A549 (cell line): ENCODE data around the gene DMXL2. TPM values are rescaled to one million over a fixed set of nuclear protein-coding genes. Genes with fewer than 3 reads are reported as not detected.

Experiments used
- ATAC-seq, 2 experiments: fragments of 200-7000 bp in 1 of 2; fragments of >200 bp in 1 of 2; cut with Nextera tagmentation in 1 of 2; cut with Tn5 transposase in 1 of 2; 3 replicates each; pipeline versions ENCODE4 v1.8.0 to v1.9.1; 2018 to 2020; ENCODE audit warnings: mild to moderate bottlenecking in 1 of 2, moderate library complexity in 1 of 2
- CTCF ChIA-PET: fragments of 300-600 bp; sonication (Branson Sonifier 250); formaldehyde crosslinking; extraction: SDS; loops from one replicate; lab custom pipeline; 2021; ENCODE audit warnings: antibody characterized with exemption, inconsistent platforms; lab: Yijun Ruan, JAX
- POLR2A ChIA-PET: fragments of 350-600 bp; formaldehyde crosslinking; extraction: SDS; loops from one replicate; lab custom pipeline; 2021; ENCODE audit warnings: antibody characterized with exemption, inconsistent platforms; lab: Yijun Ruan, JAX
- DNase-seq, 2 experiments: peaks; one replicate each; pipeline versions ENCODE4 v3.0.0 to v3.0.0-alpha.2; 2011 to 2016; ENCODE audit warnings: low read depth in 1 of 2, low spot score in 1 of 2
- FAIRE-seq: peaks from 2 replicates; lab custom pipeline; 2011; peaks lifted over from hg19 to GRCh38; lab: Jason Lieb, UNC
- H3K27ac ChIP-seq, 2 experiments: fragments of >200 bp; sonication (Bioruptor Twin); formaldehyde crosslinking; 3 replicates each; pipeline ENCODE4 v1.5.1; 2016 to 2017
- H3K4me1 ChIP-seq: fragments of >200 bp; sonication (Bioruptor Twin); formaldehyde crosslinking; 3 replicates; pipeline ENCODE4 v1.6.1; 2016
- H3K4me2 ChIP-seq: fragments of >200 bp; sonication (Bioruptor Twin); formaldehyde crosslinking; 3 replicates; pipeline ENCODE4 v1.6.1; 2016
- H3K4me3 ChIP-seq: fragments of >200 bp; sonication (Bioruptor Twin); formaldehyde crosslinking; 3 replicates; pipeline ENCODE4 v1.5.1; 2016
- H3K9me3 ChIP-seq: fragments of >200 bp; sonication (Bioruptor Twin); formaldehyde crosslinking; 3 replicates; pipeline ENCODE4 v1.6.1; 2016
- EHF ChIP-seq: fragments of 250-450 bp; sonication (Bioruptor Pico); IDR thresholded peaks from 2 replicates; pipeline ENCODE4 v1.5.0; 2020; ENCODE audit warnings: mild to moderate bottlenecking
- EHMT2 ChIP-seq: fragments of 200-600 bp; sonication (generic); IDR thresholded peaks from 2 replicates; pipeline ENCODE4 v1.6.1; 2016; ENCODE audit warnings: antibody characterized with exemption, low read depth, mild to moderate bottlenecking, moderate library complexity
- EP300 ChIP-seq, 2 experiments: fragments of >200 bp; sonication (Bioruptor Twin); formaldehyde crosslinking; IDR thresholded peaks; 2 replicates in 1 of 2; 3 replicates in 1 of 2; pipeline ENCODE4 v1.6.1; 2016 to 2017
- ESRRA ChIP-seq: fragments of 150-350 bp; IDR thresholded peaks from 2 replicates; pipeline ENCODE4 v1.6.1; 2014; ENCODE audit warnings: mild to moderate bottlenecking, low read length, borderline replicate concordance
- FOSB ChIP-seq: fragments of 250-450 bp; sonication (Bioruptor Pico); IDR thresholded peaks from 2 replicates; pipeline ENCODE4 v1.5.0; 2020; ENCODE audit warnings: mild to moderate bottlenecking, moderate library complexity
- HDAC2 ChIP-seq: fragments of 200-600 bp; sonication (generic); IDR thresholded peaks from 2 replicates; pipeline ENCODE4 v1.6.1; 2016
- HOXA7 ChIP-seq: fragments of 250-450 bp; sonication (Bioruptor Pico); IDR thresholded peaks from 2 replicates; pipeline ENCODE4 v1.5.0; 2020; ENCODE audit warnings: mild to moderate bottlenecking, moderate library complexity
- JUN ChIP-seq, 2 experiments: fragments of >200 bp; sonication (Bioruptor Twin); formaldehyde crosslinking; IDR thresholded peaks; 2 replicates in 1 of 2; 3 replicates in 1 of 2; pipeline ENCODE4 v1.6.1; 2016 to 2017
- MAFK ChIP-seq: fragments of 450-650 bp; IDR thresholded peaks from 2 replicates; pipeline ENCODE4 v1.6.1; 2014; ENCODE audit not compliant: partially characterized antibody
- NPAS2 ChIP-seq: fragments of 250-450 bp; sonication (Bioruptor Pico); IDR thresholded peaks from 2 replicates; pipeline ENCODE4 v1.8.0; 2022; ENCODE audit warnings: mild to moderate bottlenecking, moderate library complexity, borderline replicate concordance
- NR3C1 ChIP-seq: fragments of >200 bp; sonication (Bioruptor Twin); formaldehyde crosslinking; IDR thresholded peaks from 3 replicates; pipeline ENCODE4 v1.6.1; 2017
- POLR2A ChIP-seq: IDR thresholded peaks from 2 replicates; pipeline ENCODE4 v1.6.1; 2012; ENCODE audit warnings: mild to moderate bottlenecking, low read length
- POLR2AphosphoS2 ChIP-seq: conservative IDR thresholded peaks from 2 replicates; pipeline ENCODE4 v1.6.1; 2012; ENCODE audit warnings: low read length, improper control_type of control experiment, inconsistent platforms
- RCOR1 ChIP-seq: fragments of 150-350 bp; IDR thresholded peaks from 2 replicates; pipeline ENCODE4 v1.6.1; 2014; ENCODE audit warnings: antibody characterized with exemption, low read length, low read depth
- RFX5 ChIP-seq: fragments of 450-650 bp; IDR thresholded peaks from 2 replicates; pipeline ENCODE4 v1.7.1; 2014; ENCODE audit warnings: antibody characterized with exemption, mild to moderate bottlenecking, moderate library complexity
- RNF2 ChIP-seq: fragments of 200-600 bp; sonication (generic); IDR thresholded peaks from 2 replicates; pipeline ENCODE4 v1.6.1; 2016; ENCODE audit warnings: low read depth, mild to moderate bottlenecking, antibody characterized with exemption, moderate library complexity, borderline replicate concordance
- SREBF2 ChIP-seq: fragments of 450-650 bp; IDR thresholded peaks from 2 replicates; pipeline ENCODE4 v1.6.1; 2014; ENCODE audit warnings: mild to moderate bottlenecking, moderate library complexity
- TFCP2L1 ChIP-seq: fragments of 250-450 bp; sonication (Bioruptor Pico); IDR thresholded peaks from 2 replicates; pipeline ENCODE4 v1.5.0; 2021; ENCODE audit warnings: mild to moderate bottlenecking
- ZSCAN20 ChIP-seq: fragments of 250-450 bp; sonication (Bioruptor Pico); IDR thresholded peaks from 2 replicates; pipeline ENCODE4 v1.8.0; 2022; ENCODE audit warnings: mild to moderate bottlenecking, moderate library complexity
- WGBS: methylation state at CpG from one replicate; pipeline ENCODE4 v1.1.6; 2017; ENCODE audit errors: missing lambda C conversion rate; 5-methylcytosine and 5-hydroxymethylcytosine counted together
- polyA plus RNA-seq, 4 experiments: library from polyadenylated mRNA; depleted of rRNA in 3 of 4; stranded (reverse); fragments of >200 nt; fragmentation: RNase III in 1 of 4; extraction: RNeasy Plus Mini Kit Qiagen cat#74134 plus additional on column Dnase treatment in 1 of 4; gene quantifications; 2 replicates in 3 of 4; 3 replicates in 1 of 4; pipeline ENCODE4 v1.2.3, GENCODE V29; 2011 to 2017
- TF ChIP-seq, protein P1 (sequence below): fragments of 200-600 bp; sonication (generic); IDR thresholded peaks from 2 replicates; pipeline ENCODE4 v1.6.1; 2016; ENCODE audit warnings: antibody characterized with exemption, mild to moderate bottlenecking, moderate library complexity
- TF ChIP-seq, protein P2 (sequence below): fragments of >200 bp; sonication (Bioruptor Twin); formaldehyde crosslinking; IDR thresholded peaks from 3 replicates; pipeline ENCODE4 v1.5.1; 2016
- TF ChIP-seq, protein P3 (sequence below): IDR thresholded peaks from 2 replicates; pipeline ENCODE4 v1.6.1; 2012
- TF ChIP-seq, protein P4 (sequence below): fragments of >200 bp; sonication (Bioruptor Twin); formaldehyde crosslinking; IDR thresholded peaks from 3 replicates; pipeline ENCODE4 v1.6.1; 2016

The DMXL2 gene
- polyA plus RNA-seq, 2 of the 4 experiments (the other 2 are of a cell fraction): 25.6 to 50.9 TPM

DNA sequence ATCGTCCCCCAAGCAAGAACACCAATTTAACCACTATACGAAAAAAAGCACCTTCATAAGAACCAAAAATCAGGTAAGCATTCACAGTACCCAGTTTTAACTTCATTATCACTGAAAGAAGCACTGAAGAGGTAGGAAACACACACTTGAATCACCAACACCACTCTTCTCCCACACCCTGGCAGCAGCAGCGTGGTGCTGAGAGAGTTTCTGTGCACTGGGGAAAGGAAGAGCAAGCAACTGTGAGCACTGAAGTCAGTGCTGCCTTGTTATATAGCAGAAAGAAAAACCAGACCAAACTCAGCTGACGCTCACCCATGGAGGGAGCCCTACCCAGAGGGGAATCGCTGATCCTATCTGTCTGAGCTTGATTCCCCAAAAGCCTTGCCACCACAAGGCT is 98.2 kb downstream of the DMXL2 start:
- H3K4me1 ChIP-seq: no peaks in the 10 kb centered on the region
- TF ChIP-seq EHF (CRISPR knock-in tag) (no peak), TFCP2L1 (CRISPR knock-in tag) (no peak), HDAC2 (no peak), POLR2A (no peak), RCOR1 (no peak), EHMT2 (no peak), HOXA7 (CRISPR knock-in tag) (no peak), NR3C1 (no peak), ZSCAN20 (CRISPR knock-in tag) (no peak), NPAS2 (no peak), RFX5 (no peak), SREBF2 (no peak)
- TF ChIP-seq, protein P1, sequence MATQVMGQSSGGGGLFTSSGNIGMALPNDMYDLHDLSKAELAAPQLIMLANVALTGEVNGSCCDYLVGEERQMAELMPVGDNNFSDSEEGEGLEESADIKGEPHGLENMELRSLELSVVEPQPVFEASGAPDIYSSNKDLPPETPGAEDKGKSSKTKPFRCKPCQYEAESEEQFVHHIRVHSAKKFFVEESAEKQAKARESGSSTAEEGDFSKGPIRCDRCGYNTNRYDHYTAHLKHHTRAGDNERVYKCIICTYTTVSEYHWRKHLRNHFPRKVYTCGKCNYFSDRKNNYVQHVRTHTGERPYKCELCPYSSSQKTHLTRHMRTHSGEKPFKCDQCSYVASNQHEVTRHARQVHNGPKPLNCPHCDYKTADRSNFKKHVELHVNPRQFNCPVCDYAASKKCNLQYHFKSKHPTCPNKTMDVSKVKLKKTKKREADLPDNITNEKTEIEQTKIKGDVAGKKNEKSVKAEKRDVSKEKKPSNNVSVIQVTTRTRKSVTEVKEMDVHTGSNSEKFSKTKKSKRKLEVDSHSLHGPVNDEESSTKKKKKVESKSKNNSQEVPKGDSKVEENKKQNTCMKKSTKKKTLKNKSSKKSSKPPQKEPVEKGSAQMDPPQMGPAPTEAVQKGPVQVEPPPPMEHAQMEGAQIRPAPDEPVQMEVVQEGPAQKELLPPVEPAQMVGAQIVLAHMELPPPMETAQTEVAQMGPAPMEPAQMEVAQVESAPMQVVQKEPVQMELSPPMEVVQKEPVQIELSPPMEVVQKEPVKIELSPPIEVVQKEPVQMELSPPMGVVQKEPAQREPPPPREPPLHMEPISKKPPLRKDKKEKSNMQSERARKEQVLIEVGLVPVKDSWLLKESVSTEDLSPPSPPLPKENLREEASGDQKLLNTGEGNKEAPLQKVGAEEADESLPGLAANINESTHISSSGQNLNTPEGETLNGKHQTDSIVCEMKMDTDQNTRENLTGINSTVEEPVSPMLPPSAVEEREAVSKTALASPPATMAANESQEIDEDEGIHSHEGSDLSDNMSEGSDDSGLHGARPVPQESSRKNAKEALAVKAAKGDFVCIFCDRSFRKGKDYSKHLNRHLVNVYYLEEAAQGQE: no peak
- TF ChIP-seq, protein P2, sequence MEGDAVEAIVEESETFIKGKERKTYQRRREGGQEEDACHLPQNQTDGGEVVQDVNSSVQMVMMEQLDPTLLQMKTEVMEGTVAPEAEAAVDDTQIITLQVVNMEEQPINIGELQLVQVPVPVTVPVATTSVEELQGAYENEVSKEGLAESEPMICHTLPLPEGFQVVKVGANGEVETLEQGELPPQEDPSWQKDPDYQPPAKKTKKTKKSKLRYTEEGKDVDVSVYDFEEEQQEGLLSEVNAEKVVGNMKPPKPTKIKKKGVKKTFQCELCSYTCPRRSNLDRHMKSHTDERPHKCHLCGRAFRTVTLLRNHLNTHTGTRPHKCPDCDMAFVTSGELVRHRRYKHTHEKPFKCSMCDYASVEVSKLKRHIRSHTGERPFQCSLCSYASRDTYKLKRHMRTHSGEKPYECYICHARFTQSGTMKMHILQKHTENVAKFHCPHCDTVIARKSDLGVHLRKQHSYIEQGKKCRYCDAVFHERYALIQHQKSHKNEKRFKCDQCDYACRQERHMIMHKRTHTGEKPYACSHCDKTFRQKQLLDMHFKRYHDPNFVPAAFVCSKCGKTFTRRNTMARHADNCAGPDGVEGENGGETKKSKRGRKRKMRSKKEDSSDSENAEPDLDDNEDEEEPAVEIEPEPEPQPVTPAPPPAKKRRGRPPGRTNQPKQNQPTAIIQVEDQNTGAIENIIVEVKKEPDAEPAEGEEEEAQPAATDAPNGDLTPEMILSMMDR: no peak
- TF ChIP-seq, protein P3, sequence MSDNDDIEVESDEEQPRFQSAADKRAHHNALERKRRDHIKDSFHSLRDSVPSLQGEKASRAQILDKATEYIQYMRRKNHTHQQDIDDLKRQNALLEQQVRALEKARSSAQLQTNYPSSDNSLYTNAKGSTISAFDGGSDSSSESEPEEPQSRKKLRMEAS: no peak
- DNase-seq (no peak), FAIRE-seq (no peak), ATAC-seq (no peak)
- ChIA-PET CTCF (interaction anchor here (1.2 to 1.4 kb wide), 2 partner anchors 89 to 362 kb away, joined by 3 to 4 read pairs; no protein-coding TSS in a partner anchor), POLR2A (no interaction called here)
- no peak overlapping the region for H3K4me3 ChIP-seq
- H3K9me3 ChIP-seq: no peaks in the 10 kb centered on the region
- H3K4me2 ChIP-seq: no peak overlapping the region
- WGBS: 88% methylated on average over 5 of the region's 5 CpGs
- no peak overlapping the region for H3K27ac ChIP-seq

DNA sequence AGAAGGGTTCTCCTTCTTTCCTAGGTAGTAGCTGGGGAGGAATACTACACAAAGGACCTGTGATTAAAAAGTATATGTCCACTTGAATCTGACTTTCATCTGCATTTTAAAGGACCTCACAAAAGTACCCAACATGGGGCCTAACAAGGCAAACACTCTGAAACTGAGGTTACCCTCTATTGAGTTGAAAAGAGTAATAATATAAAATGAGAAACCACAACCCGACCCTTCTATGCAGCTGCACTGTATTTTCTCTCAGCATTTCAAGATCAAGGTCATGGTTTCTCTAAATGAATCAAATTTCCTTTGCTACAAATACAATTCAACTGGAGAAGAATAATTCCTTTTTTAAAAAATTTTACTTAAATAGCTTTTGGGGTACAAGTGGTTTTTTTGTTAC is 106.3 kb downstream of the DMXL2 start:
- Histone ChIP-seq H3K4me3 (no peak overlapping the region), H3K27ac (no peak overlapping the region), H3K9me3 (no peaks in the 10 kb centered on the region), H3K4me1 (no peaks in the 10 kb centered on the region), H3K4me2 (no peak overlapping the region)
- DNase-seq (no peak), ATAC-seq (no peak), FAIRE-seq (no peak)
- ChIA-PET CTCF (no interaction called here), POLR2A (no interaction called here)
- TF ChIP-seq, protein P4, sequence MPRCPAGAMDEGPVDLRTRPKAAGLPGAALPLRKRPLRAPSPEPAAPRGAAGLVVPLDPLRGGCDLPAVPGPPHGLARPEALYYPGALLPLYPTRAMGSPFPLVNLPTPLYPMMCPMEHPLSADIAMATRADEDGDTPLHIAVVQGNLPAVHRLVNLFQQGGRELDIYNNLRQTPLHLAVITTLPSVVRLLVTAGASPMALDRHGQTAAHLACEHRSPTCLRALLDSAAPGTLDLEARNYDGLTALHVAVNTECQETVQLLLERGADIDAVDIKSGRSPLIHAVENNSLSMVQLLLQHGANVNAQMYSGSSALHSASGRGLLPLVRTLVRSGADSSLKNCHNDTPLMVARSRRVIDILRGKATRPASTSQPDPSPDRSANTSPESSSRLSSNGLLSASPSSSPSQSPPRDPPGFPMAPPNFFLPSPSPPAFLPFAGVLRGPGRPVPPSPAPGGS: no peak
- TF ChIP-seq POLR2AphosphoS2 (no peak), EP300 (IDR thresholded peaks at IDR 0.05) (no peak), FOSB (no peak)
- TF ChIP-seq, protein P3: no peak
- WGBS: 88% methylated on average over 1 of the region's 1 CpG

DNA sequence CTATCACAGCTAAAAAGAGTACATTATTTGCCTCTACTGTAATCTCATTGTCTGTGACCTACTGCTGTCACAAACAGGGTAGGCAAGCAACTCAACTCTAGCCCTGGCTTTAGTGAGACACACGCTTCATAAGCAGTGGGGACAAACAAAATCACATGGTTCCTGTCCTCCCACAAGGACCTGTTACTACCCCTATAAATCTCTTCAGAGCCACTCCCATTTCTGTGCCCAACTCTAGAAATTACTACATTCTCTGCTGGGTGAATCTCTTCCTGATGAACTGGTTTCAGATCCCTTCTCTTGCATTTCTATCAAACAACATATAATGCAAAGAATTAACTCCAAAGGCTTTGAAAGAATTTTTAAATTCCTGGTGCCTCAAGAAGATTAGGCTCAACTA is 117.3 kb downstream of the DMXL2 start:
- CTCF ChIA-PET: no interaction called here
- FAIRE-seq (no peak), DNase-seq (no peak), ATAC-seq (no peak)
- no peaks in the 10 kb centered on the region for H3K4me1 ChIP-seq
- H3K4me3 ChIP-seq: no peak overlapping the region
- no peak overlapping the region for H3K4me2 ChIP-seq
- TF ChIP-seq ESRRA: no peak
- TF ChIP-seq MAFK: no peak
- no peak for TF ChIP-seq RFX5
- no peak for TF ChIP-seq EP300 (IDR thresholded peaks at IDR 0.05)
- no peak for TF ChIP-seq RNF2
- TF ChIP-seq ZSCAN20 (CRISPR knock-in tag): no peak
- TF ChIP-seq JUN (IDR thresholded peaks at IDR 0.05): no peak
- TF ChIP-seq, protein P1: no peak
- no peak for TF ChIP-seq RCOR1
- TF ChIP-seq TFCP2L1 (CRISPR knock-in tag): no peak
- no peak overlapping the region for H3K27ac ChIP-seq
- 100% methylated on average over 1 of the region's 1 CpG for WGBS
- POLR2A ChIA-PET: no interaction called here
- no peaks in the 10 kb centered on the region for H3K9me3 ChIP-seq
